Epithelial cell of esophagus (primary cell): ENCODE measurements around the gene OR51D1.

Source experiments
- DNase-seq: peaks from one replicate; pipeline ENCODE4 v3.0.0; 2010; ENCODE audit warnings: low read depth
- H3K4me3 ChIP-seq: 2 replicates; pipeline ENCODE4 v1.5.1; 2011; ENCODE audit warnings: mild to moderate bottlenecking, low read length, control low read depth
- TF ChIP-seq, protein P1 (sequence below): IDR thresholded peaks from 2 replicates; pipeline ENCODE4 v1.5.1; 2011; ENCODE audit warnings: low read depth, mild to moderate bottlenecking, low read length, control low read depth, inconsistent platforms; ENCODE audit not compliant: insufficient read depth; ENCODE audit errors: missing control alignments

Gene OR51D1

DNA sequence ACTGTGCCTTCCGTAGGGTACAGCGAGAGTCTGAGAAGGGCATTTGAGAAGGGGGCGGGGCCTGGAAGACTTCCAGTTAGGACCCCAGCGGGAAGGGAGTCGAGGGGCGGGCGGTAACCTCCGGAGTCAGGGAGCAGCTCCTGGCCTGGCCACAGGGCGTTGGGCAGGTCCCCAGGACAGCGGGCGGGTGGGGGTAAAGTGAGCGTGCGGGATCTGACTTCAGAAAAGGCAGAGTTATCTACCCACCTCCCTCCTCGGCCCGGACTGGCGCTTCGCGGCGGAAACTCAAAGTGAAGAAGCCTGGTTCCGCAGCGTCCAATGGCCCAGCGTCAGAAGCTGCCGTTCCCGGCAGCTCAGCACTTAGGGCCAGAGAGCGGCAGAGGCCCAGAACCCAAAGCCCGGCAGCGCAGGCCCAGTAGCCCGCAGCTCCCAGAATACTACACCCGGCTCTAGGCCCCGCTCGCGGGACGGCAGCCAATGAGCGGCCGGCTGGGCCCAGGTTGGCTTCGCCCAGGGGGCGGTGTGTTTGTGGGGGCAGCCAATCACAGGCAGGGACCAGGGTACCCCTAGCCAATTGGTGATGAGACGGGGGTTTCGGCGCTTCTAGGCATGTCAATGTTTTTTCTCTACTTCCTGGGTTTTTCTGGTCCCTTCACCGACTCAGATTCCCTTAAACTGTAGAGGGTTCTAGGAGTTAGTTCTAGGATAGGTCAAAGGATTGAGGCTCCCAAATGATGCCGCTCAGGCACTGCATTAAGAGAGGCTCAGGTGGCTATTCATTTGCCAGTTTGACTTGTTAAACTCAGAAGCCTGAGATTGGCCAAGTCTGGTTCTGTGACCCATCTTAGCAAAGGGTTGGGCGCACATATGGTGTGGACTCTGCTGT, 29.3 kb upstream of the OR51D1 start, which contains the start of gene TRIM68:
Gene TRIM68, minus strand, starts transcription at position 451 of the 886 bp plus-strand sequence. CDS start 2,727 bp downstream, outside the sequence.
- peak; percentile 96 for DNase-seq
- peak within 1 kb of the TSS; percentile 73 for H3K4me3 ChIP-seq
- TF ChIP-seq, protein P1, sequence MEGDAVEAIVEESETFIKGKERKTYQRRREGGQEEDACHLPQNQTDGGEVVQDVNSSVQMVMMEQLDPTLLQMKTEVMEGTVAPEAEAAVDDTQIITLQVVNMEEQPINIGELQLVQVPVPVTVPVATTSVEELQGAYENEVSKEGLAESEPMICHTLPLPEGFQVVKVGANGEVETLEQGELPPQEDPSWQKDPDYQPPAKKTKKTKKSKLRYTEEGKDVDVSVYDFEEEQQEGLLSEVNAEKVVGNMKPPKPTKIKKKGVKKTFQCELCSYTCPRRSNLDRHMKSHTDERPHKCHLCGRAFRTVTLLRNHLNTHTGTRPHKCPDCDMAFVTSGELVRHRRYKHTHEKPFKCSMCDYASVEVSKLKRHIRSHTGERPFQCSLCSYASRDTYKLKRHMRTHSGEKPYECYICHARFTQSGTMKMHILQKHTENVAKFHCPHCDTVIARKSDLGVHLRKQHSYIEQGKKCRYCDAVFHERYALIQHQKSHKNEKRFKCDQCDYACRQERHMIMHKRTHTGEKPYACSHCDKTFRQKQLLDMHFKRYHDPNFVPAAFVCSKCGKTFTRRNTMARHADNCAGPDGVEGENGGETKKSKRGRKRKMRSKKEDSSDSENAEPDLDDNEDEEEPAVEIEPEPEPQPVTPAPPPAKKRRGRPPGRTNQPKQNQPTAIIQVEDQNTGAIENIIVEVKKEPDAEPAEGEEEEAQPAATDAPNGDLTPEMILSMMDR = no peak

DNA sequence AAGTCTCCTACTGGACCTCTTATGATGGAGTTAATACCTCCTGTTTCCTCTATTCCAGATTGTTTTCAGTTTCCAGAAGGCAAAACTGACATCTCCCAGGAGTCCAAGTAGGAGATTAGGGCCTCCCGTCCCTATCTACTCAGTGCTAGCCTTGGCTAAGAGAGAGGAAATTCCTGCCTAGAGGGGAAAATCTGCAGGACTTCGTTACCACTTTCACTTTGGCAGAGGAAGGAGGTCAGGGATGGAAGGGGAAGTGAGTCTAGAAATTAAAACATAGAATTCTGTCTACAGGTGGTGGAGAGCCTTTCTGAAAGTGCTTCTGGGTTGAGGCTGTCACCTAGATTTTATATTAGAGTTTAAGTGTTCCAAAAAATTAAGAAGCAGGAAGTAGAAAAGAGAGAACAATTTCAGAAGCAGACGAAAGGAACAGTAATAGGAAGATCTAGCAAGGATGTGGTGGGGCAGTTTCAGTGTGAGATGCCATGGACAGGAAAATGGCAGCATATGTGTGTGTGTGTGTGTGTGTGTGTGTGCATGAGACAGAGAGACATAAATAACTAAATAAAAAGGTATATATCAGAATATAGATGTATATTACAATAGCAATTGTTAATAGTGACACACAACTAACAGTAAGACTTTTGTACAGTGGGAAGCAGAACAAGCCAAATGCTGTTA, 26.9 kb upstream of the OR51D1 start:
- DNase-seq = no peak
- no peak overlapping the region for H3K4me3 ChIP-seq
- TF ChIP-seq, protein P1 = no peak

DNA sequence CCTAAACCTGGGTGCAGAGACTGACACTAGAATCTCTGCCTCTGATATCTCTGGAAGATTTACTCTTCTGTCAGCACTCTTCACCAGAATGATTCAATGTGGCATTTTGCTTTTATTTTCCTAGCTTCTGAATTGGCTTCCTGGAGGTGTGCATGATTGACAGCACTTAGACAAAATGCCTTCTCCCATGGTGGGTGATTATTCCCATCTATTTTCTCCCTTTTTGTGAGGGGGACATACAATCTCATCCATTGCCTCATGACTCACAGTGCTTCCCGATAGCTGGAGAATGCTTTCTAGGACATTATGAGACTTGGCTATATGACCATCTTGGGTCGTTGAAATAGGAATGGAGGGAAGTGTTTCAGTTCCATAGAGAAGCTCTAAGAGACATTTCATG, 25.3 kb upstream of the OR51D1 start:
- TF ChIP-seq, protein P1 = no peak
- DNase-seq = no peak
- no peak overlapping the region for H3K4me3 ChIP-seq

DNA sequence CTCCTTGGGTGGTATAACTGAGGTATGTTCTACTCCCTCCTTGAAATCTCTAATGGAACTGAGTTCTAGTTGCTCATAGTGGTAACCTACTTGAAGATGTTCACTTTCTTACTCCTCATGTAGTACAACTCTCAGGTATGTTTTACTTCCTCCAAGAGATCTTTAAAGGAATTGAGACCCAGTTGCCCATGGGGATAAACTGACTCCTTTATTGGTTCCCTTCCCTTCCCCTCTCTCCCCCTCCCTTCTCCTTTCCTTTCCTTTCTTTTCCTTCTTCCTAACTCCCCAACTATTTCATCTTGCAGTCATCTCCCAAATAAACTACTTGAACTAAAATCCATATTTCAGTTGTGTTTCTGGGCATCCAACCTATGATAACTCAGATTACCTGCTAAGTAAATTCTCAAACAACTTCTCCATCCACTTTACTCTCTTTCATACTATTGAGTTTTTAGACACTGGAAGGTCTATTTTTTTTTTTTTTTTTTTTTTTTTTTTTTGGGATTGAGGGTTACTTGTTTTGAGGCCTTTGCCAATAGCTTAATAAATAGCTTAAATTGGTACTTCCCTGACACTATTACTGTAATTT, 21.3 kb upstream of the OR51D1 start:
- TF ChIP-seq, protein P1 = no peak
- DNase-seq = no peak
- no peak overlapping the region for H3K4me3 ChIP-seq

DNA sequence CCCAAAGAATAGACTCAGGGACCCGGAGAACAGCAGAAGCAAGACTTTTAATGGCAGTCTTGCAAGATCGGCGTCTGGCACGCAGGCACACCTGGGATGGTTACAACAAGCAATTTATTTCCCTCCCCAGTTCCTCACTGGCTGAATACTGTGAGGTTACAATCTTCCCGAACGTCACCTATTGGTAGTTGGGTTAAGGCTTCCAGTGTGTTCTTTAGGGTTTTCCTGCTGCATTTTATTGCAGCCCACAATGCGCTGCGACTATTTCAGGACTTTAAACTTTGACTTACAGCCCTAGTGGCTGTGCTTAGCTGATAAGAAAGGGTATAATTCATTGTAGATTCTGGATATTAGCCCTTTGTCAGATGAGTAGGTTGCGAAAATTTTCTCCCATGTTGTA, 17.8 kb upstream of the OR51D1 start:
- TF ChIP-seq, protein P1 = no peak
- H3K4me3 ChIP-seq = no peak overlapping the region
- no peak for DNase-seq

DNA sequence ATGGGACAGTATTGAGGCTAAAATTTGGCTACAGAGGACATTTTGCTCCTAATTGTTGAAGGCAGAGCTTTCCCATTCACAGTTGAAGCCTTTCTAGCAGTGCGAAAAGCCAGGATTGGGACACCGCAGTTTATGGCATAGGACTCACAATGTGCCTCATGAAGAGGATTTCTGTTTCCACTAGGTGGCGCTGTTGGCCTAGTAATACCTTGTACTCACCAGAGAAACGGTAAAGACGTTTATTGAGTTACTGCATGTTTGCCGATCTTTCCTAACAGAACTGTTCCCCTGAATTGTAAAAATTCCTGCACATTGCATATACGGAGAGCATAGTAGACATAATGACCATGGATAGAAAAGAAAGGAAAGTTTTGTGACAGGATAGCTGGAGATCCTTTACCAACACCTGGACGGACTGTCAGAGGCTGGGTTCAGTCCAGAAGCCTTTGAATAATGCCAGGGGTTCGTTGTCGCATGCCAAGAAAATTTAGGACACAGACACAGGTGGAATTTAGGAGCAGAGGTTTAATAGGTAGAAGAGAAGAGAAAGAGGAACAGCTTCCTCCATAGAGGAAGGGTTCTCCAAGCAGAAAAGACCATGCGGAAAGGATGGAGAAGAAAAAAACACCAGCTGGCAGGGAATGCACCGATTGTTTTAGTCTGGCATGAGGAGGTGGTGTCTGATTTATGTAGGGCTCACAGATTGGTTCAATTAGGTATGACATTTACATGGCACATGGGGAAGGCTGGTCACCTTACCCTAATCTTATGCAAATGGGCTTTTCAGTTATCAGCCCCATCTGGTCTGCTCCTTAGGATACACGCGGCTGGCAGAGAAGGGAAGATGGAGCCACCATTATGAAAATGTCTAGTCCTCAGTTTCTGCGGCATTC, 10.8 kb upstream of the OR51D1 start:
- no peak overlapping the region for H3K4me3 ChIP-seq
- TF ChIP-seq, protein P1 = peak; percentile 75
- DNase-seq = peak; percentile 85
